ENCODE results near the gene NFIC.

- TF ChIP-seq, protein P1, sequence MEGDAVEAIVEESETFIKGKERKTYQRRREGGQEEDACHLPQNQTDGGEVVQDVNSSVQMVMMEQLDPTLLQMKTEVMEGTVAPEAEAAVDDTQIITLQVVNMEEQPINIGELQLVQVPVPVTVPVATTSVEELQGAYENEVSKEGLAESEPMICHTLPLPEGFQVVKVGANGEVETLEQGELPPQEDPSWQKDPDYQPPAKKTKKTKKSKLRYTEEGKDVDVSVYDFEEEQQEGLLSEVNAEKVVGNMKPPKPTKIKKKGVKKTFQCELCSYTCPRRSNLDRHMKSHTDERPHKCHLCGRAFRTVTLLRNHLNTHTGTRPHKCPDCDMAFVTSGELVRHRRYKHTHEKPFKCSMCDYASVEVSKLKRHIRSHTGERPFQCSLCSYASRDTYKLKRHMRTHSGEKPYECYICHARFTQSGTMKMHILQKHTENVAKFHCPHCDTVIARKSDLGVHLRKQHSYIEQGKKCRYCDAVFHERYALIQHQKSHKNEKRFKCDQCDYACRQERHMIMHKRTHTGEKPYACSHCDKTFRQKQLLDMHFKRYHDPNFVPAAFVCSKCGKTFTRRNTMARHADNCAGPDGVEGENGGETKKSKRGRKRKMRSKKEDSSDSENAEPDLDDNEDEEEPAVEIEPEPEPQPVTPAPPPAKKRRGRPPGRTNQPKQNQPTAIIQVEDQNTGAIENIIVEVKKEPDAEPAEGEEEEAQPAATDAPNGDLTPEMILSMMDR (IDR thresholded peaks at IDR 0.05) = peak in 5 of 6 experiments; percentile 20 to 68 (median 49)
- no peak for TF ChIP-seq POLR2A (IDR thresholded peaks at IDR 0.05)
Observed at GRCh38 chr19:3440082-3440481, 73.7 kb downstream of the NFIC start.

Measured in Peyer's patch (tissue), 4 donors.